ENCODE results near the gene MAZ. TPM values are rescaled to one million over a fixed set of nuclear protein-coding genes. Genes with fewer than 3 reads are reported as not detected.

MAZ gene
- total and polyA plus RNA-seq, 2 of the 13 experiments (the other 11 are each of a cell fraction or from before 2014, with no cell fraction given): 203 to 277 TPM

GRCh38 chr16:29790183-29790948 is 16.0 kb upstream of the MAZ start, which contains the start of gene KIF22:
Gene KIF22, plus strand, starts transcription at chr16:29790751. Its CDS starts 9 bp downstream, at chr16:29790760.
- H4K20me1 ChIP-seq (ENCODE audit: insufficient read depth, low read length): no peaks in the 10 kb centered on the region
- DNase-seq (ENCODE audit: low spot score) (peak; percentile 98), FAIRE-seq (peak; percentile 34), ATAC-seq (peak; percentile 95)
- peaks cover 47% of the 10 kb centered on the region for H3K79me2 ChIP-seq (ENCODE audit: insufficient read depth, low read length)
- peaks cover 62% of the 10 kb centered on the region for H3K4me1 ChIP-seq (ENCODE audit: insufficient read depth, low read length)
- H3K27me3 ChIP-seq (ENCODE audit: control insufficient read depth in 1 of 2, insufficient read depth in 2 of 2, low read length in 2 of 2): no peaks in the 10 kb centered on the region; a peak in 1 of 5 replicates
- H3K27ac ChIP-seq (ENCODE audit: extremely low read length, insufficient read depth, low read length): peak within 1 kb of the TSS; percentile 83
- under 1% methylated on average over 55 of the region's 67 CpGs for WGBS (ENCODE audit: low lambda C conversion rate)
- ChIA-PET CTCF (ENCODE audit: low intra/inter-chr PET ratio, low total read pairs) (interaction anchor here (0.8 to 1.7 kb wide), 3 partner anchors 26 to 61 kb away, joined by 3 to 4 read pairs (median 3); partner anchors contain the start of gene PAGR1), POLR2A (interaction anchor here (0.6 to 4.0 kb wide), 28 partner anchors 10 to 275 kb away, joined by 3 to 37 read pairs (median 5); partner anchors contain the start of genes ALDOA, ASPHD1, MAZ and MVP)
- in situ Hi-C loops (cut with HindIII; ENCODE audit: extremely low pct_ligation_motif_present, low pct_unique_long_range_greater_than_20kb) (no loop called here), intact Hi-C loops (cut with micrococcal nuclease; ENCODE audit: unreplicated experiment) (loop anchor here (1.0 to 5.0 kb wide), 2 partner anchors 15 to 53 kb away; no protein-coding TSS in a partner anchor)
- BruUV-seq (replicated peaks): TSS peak; percentile 98
- H3K9me3 ChIP-seq (ENCODE audit: low read length): no peaks in the 10 kb centered on the region
- peak within 1 kb of the TSS; percentile 97 for H3K9ac ChIP-seq (ENCODE audit: insufficient read depth, low read depth, low read length)
- peaks cover 0 to 5% of the 10 kb centered on the region in 2 experiments; a peak in 4 of 5 replicates for H3K36me3 ChIP-seq (replicated peaks in 1 of 2; ENCODE audit: control insufficient read depth in 1 of 2, insufficient read depth in 2 of 2, low read length in 2 of 2)
- H3K4me3 ChIP-seq (replicated peaks in 1 of 3; ENCODE audit: insufficient read depth in 1 of 3, low read depth in 2 of 3, low read length in 3 of 3): peak within 1 kb of the TSS; percentile 77 to 97 (median 84)
- H3K4me2 ChIP-seq (ENCODE audit: low read depth, low read length): peak within 1 kb of the TSS; percentile 99
- H2AFZ ChIP-seq (ENCODE audit: low read length): peak within 1 kb of the TSS; percentile 50
- TF ChIP-seq SALL1 (CRISPR knock-in tag; IDR thresholded peaks at IDR 0.05) (peak; percentile 92), CHCHD3 (CRISPR knock-in tag; IDR thresholded peaks at IDR 0.05) (no peak), TOPORS (CRISPR knock-in tag; IDR thresholded peaks at IDR 0.05) (0 out of 2 replicates have a peak, but pooled peaks have one; percentile 59), HMGXB4 (CRISPR knock-in tag; IDR thresholded peaks at IDR 0.05; ENCODE audit: borderline replicate concordance in 1 of 2, low read depth in 1 of 2) (peak; percentile 99), NAIF1 (CRISPR knock-in tag; IDR thresholded peaks at IDR 0.05; ENCODE audit: borderline replicate concordance) (peak; percentile 92), HNRNPH1 (optimal IDR thresholded peaks at IDR 0.05; ENCODE audit: low read depth, low read length) (no peak), ZNF232 (CRISPR knock-in tag; IDR thresholded peaks at IDR 0.05; ENCODE audit: borderline replicate concordance) (no peak), MAFG (CRISPR knock-in tag; IDR thresholded peaks at IDR 0.05) (no peak), NR2F2 (IDR thresholded peaks at IDR 0.05; ENCODE audit: borderline replicate concordance, low read depth) (no peak; the same call in 1 of the 2 replicates), BCLAF1 (IDR thresholded peaks at IDR 0.05) (no peak), SMAD1 (CRISPR knock-in tag; IDR thresholded peaks at IDR 0.05; ENCODE audit: borderline replicate concordance, low read depth) (peak; percentile 59; the same call in 1 of the 2 replicates), ZBTB4 (CRISPR knock-in tag; IDR thresholded peaks at IDR 0.05; ENCODE audit: borderline replicate concordance) (peak; percentile 83), ARHGAP35 (CRISPR knock-in tag; IDR thresholded peaks at IDR 0.05; ENCODE audit: borderline replicate concordance) (peak; percentile 86)

Measured in HepG2 (cell line).